Measurements from ENCODE around the gene TBRG4.
"Not testable (repeated sequence)": the region's sequence is repeated elsewhere in the genome, so short reads cannot be mapped to it uniquely, and the experiment has no call there.

TBRG4 gene

DNA sequence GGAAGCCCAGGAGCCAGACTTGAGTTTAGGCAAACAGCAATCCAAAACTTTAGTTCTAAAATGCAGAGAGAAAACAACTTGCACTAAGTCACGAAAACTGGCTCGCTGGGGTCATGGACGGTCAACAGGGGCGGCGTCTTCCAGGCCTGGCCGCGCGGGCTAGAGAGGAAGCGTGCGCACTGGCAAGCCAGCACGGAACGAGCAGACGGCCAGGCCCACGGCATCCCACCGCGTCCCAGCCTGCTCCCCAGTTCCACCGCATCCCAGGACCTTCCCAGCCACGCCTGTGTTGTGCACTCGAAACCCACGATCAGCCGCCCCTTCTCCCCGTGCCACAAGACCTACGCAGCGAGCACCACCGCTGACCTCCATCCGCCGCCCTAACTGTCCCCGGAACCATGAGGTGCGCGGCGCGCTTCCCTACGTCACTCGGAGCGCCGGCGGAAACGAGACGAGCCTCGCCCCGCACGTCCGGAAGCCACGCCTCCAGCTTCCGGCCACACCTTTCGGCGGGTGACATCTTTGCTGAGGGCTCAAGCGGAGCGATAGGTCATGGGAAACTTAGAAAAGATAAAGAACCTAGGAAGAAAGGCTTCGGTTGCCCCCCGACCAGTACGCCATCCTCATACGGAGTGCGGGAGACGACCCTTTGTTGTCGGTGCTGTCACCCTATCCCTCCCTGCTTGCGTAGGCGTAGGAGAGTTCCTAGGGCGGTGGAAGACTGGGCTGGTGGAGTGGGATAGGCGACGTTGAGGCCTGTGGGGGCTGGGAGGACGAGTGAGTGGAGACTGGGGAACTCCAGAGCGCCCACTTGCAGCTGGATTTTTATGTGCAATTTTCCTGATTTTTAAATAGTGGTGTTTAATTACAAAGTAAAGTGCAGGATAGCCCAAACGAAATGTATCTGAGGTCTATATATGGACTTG lies at the start of gene TBRG4:
Gene TBRG4, minus strand, starts transcription at position 400 of the 926 bp plus-strand sequence. CDS start 2,460 bp downstream, outside the sequence.
- DNase-seq (ENCODE audit: low spot score), result peak; percentile 91

DNA sequence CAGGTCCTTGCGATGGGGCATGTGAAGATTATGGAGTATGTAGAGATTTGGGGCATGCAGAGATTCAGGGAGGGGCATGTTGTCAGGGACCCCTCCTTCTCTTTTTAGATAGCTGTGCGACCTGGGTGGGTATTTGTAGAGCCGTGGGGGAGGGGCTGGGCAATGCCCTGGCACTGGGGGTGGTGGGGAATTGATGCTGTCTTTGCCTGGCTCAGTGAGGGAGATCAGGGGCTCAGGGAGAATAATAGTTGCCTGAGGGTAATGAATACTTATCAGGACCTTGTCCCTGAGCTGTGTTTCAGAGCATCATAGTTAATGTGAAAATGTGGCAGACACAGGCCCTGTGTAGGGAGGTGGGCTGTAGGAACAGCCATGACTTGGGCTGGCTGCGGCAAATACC lies 49.6 kb upstream of the TBRG4 start:
- no peak for DNase-seq (ENCODE audit: low spot score)

GRCh38 chr7:45160417-45160881 lies 49.0 kb upstream of the TBRG4 start:
- DNase-seq (ENCODE audit: low spot score), result no peak

GRCh38 chr7:45159296-45159695 lies 47.8 kb upstream of the TBRG4 start:
- DNase-seq (ENCODE audit: low spot score), result no peak

- DNase-seq (ENCODE audit: low spot score), result no peak
These were observed 47.0 kb upstream of the TBRG4 start for GRCh38 chr7:45158471-45158870.

DNA sequence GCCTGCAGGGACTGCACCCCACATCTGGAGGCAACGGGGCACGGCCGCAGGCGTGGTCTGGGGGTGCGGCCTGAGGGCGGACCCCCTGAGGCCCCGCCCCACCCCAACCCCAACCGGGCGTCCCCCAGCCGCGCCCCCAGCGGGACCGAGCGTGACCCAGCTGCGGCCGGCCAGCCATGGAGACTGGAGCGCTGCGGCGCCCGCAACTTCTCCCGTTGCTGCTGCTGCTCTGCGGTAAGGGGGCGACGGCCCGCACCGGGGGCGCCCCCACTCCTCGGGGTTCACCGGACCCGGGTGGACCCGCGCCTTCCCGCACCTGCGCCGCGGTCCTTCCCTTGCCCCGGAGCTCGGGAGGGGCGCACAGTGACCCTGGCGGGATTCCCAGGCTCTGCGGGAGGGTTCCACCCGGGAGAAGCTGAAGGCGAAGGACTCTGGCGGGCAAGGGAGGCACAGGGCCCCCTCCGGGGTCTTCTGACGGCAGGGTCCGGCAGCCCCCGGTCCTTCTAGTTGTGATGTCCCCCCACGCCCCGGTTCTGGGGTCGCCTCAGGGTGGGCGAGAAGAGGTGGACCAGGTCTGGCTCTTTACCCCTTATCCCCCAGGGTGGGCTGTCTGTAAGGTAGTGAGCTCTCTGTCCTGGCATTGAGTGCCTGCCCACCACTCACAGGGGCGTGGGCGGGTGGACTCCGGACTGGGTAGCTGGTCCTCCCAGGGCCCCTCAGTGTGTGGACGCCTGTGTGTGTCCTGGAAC lies 46.3 kb upstream of the TBRG4 start, which contains the start of gene RAMP3:
Gene RAMP3, plus strand, starts transcription at position 139 of the 749 bp plus-strand sequence. Its CDS starts 38 bp downstream, at position 177.
- no peak for DNase-seq (ENCODE audit: low spot score)

- DNase-seq (ENCODE audit: low spot score), result no peak
These were observed 45.8 kb upstream of the TBRG4 start for GRCh38 chr7:45157286-45157652.

- DNase-seq (ENCODE audit: low spot score), result no peak
These were observed 45.2 kb upstream of the TBRG4 start for GRCh38 chr7:45156516-45157272.

GRCh38 chr7:45155941-45156340 lies 44.4 kb upstream of the TBRG4 start:
- DNase-seq (ENCODE audit: low spot score), result no peak

GRCh38 chr7:45155357-45155900 lies 43.9 kb upstream of the TBRG4 start:
- DNase-seq (ENCODE audit: low spot score), result no peak

DNA sequence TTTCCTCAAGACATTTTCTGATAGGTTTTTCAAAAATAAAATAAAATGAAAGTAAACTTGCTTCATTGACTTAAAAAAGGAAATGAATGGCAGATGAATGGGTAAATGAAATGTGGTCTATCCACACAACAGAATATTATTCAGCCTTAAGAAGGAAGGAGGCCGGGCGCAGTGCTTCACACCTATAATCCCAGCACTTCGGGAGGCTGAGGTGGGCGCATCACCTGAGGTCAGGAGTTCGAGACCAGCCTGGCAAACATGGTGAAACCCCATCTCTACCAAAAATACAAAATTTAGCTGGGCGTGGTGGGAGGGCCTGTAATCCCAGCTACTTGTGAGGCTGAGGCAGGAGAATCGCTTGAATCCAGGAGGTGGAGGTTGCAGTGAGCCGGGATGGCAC lies 42.4 kb upstream of the TBRG4 start:
- DNase-seq (ENCODE audit: low spot score), result not testable (repeated sequence)

- DNase-seq (ENCODE audit: low spot score), result no peak
These were observed 41.7 kb upstream of the TBRG4 start for GRCh38 chr7:45153233-45153632.

- DNase-seq (ENCODE audit: low spot score), result no peak
These were observed 40.5 kb upstream of the TBRG4 start for GRCh38 chr7:45151967-45152366.

- no peak for DNase-seq (ENCODE audit: low spot score)
These were observed 39.7 kb upstream of the TBRG4 start for GRCh38 chr7:45151131-45151684.

DNA sequence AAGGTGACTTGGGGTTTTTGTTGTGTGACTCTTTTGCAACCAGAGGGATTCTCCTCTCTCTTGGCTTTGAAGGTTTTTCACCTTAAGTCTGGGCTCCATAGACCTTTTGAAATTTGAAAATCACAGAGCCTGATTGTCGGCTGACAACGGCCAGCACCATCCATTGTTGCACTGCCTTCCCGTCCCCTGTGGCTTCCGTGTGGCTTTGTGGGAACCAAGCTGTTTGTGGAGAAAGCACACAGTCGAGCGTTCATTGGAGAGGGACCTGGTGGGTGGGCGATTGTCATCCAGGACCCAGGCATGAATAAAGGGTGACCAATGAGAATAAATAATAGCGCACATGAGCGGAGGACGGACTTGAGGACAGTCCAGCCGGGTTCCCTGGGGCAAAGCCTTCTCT lies 38.7 kb upstream of the TBRG4 start:
- no peak for DNase-seq (ENCODE audit: low spot score)

DNA sequence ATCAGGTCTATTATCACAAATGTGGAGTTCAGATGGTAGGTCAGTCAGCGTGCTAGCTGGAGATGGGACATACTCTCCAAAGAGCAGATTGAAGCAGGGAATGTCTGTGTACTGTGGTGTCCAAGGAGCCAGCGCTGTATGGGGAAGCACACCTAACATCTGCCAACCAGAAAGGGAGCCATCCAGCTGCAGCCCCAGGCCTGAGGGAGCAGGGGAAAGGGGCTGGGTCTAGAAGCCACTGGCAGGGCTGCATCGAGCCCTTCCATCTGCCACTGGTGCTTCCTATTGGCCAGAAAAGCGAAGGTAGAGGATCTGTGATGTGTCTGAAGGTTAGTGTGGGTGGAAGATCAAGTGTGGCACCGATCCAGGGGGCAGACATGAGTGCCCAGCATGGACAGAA lies 38.1 kb upstream of the TBRG4 start:
- no peak for DNase-seq (ENCODE audit: low spot score)

DNA sequence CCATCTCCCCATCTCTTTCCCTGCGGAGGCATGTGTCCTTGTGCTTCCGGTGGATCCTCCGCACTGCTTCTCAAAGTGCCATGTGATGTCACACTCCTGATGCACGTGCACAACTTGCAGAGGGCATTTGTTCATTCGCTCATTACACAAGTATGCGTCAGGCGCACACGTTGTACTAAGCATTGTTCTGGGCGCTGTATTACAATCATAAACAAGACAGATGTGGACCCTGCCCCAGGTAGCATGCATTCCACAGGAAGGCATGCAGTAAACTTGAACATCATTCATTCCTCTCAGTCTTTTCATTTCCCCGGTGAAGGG lies 37.1 kb upstream of the TBRG4 start:
- no peak for DNase-seq (ENCODE audit: low spot score)

GRCh38 chr7:45147858-45148652 lies 36.6 kb upstream of the TBRG4 start:
- DNase-seq (ENCODE audit: low spot score), result no peak

DNA sequence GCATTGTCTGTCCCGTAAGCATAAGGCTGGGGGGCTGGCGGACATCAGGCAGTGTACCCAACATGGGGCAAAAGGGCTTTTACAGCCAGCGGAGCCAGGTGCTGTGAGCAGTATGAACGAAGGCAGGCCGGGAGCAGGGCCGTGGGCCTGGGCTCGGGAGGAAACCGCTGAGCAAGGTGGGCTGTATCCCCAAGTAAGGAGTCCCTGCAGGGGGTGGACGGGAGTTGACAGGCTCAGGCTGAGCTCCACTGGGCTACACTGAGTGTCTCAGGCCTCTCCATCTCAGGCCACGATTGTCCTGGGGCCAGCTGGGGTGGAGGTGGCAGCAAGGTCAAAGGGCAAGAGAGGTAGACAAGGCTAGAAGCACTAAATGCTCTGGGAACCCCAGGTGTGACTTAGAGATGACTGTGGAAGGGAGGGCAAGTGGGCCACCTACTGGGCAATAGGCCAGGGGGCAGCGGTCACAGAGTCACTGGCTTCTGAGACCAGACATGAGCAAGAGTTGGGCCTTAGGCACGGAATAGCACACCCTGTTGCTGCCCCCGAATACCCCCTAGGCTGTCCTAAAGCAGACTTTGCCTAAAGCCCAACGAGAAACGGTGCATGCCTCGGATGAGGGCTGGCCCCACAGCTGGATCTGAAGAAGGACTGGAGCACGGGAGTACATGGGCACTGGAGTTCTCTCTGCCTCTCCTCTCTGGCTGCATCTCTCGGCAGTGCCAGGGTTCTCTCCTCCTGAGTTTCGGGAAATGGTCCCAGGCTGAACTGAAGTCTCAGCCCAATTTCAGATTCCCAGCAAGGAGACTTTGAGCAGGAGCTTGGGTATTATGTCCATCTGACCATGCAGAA lies 35.3 kb upstream of the TBRG4 start:
- no peak for DNase-seq (ENCODE audit: low spot score)

DNA sequence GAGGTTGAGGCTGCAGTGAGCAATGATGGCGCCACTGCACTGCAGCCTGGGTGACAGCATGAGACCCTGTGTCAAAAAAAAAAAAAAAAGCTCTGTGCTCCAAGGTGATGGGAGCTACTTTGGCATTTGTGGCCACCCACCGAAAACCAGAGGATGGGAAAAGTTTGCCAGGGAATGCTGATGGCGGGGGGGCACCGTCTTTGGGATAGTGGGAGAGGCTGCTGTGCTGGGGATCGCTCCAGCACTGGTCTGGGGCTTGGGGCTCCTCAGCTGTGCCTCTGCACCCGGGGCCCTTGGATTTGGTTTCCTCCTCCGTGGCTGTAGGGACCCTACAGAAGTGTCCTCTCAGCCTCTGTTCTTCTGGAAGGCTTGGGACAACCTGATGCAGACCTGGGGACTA lies 34.4 kb upstream of the TBRG4 start:
- no peak for DNase-seq (ENCODE audit: low spot score)
